MG63 (cell line): ENCODE results near the gene IL16. TPM values are rescaled to one million over a fixed set of nuclear protein-coding genes. Genes with fewer than 3 reads are reported as not detected.
"Not testable (repeated sequence)": the region's sequence is repeated elsewhere in the genome, so short reads cannot be mapped to it uniquely, and the experiment has no call there.

Source experiments
- DNase-seq: peaks from one replicate; pipeline ENCODE4 v3.0.0-alpha.2; 2020
- H3K27me3 ChIP-seq: fragments of 250-450 bp; sonication (Bioruptor Pico); 2 replicates; pipeline ENCODE4 v1.5.1; 2020; ENCODE audit warnings: mild to moderate bottlenecking, moderate library complexity
- H3K36me3 ChIP-seq: fragments of 250-450 bp; sonication (Bioruptor Pico); 2 replicates; pipeline ENCODE4 v1.5.1; 2020; ENCODE audit warnings: mild to moderate bottlenecking, moderate library complexity
- H3K4me3 ChIP-seq: fragments of 250-450 bp; sonication (Bioruptor Pico); 2 replicates; pipeline ENCODE4 v1.5.1; 2020; ENCODE audit warnings: mild to moderate bottlenecking, moderate library complexity
- H3K9me3 ChIP-seq: fragments of 250-450 bp; sonication (Bioruptor Pico); 2 replicates; pipeline ENCODE4 v1.5.1; 2020; ENCODE audit warnings: mild to moderate bottlenecking, moderate library complexity
- total RNA-seq: library from RNA; depleted of rRNA; stranded (reverse); fragments of >200 nt; shearing (Covaris generic); gene quantifications from 2 replicates; pipeline ENCODE4 v1.2.3, GENCODE V29; 2014; ENCODE audit warnings: low replicate concordance; rRNA removed

The IL16 gene
- total RNA-seq = 0.10 and 2.3 TPM in 2 replicates

GRCh38 chr15:81196576-81197254 lies at the start of gene IL16:
TSS of gene IL16 (plus strand) at chr15:81196879. CDS start at chr15:81225400, 28,521 bp downstream.
- no peak for DNase-seq
- H3K36me3 ChIP-seq = no peaks in the 10 kb centered on the region
- no peak within 1 kb of the TSS for H3K4me3 ChIP-seq
- H3K27me3 ChIP-seq = no peaks in the 10 kb centered on the region
- no peaks in the 10 kb centered on the region for H3K9me3 ChIP-seq

- Histone ChIP-seq H3K4me3 (no peak overlapping the region), H3K27me3 (no peaks in the 10 kb centered on the region)
Measured at GRCh38 chr15:81151389-81151788, 45.3 kb upstream of the IL16 start.

GRCh38 chr15:81152339-81152738 lies 44.3 kb upstream of the IL16 start:
- Histone ChIP-seq H3K4me3 (no peak overlapping the region), H3K36me3 (no peaks in the 10 kb centered on the region), H3K9me3 (no peaks in the 10 kb centered on the region), H3K27me3 (no peaks in the 10 kb centered on the region)
- no peak for DNase-seq

More at GRCh38 chr15:81151389-81151788, 45.3 kb upstream of the IL16 start:
- DNase-seq = no peak
- Histone ChIP-seq H3K9me3 (no peaks in the 10 kb centered on the region), H3K36me3 (no peaks in the 10 kb centered on the region)

GRCh38 chr15:81152799-81153198 lies 43.9 kb upstream of the IL16 start:
- Histone ChIP-seq H3K27me3 (no peaks in the 10 kb centered on the region), H3K9me3 (no peaks in the 10 kb centered on the region), H3K4me3 (no peak overlapping the region), H3K36me3 (no peaks in the 10 kb centered on the region)
- DNase-seq = no peak

- no peaks in the 10 kb centered on the region for H3K9me3 ChIP-seq
- DNase-seq = peak; percentile 39
- no peaks in the 10 kb centered on the region for H3K27me3 ChIP-seq
- H3K4me3 ChIP-seq = no peak overlapping the region
- H3K36me3 ChIP-seq = no peaks in the 10 kb centered on the region
Measured at GRCh38 chr15:81155375-81156218, 41.1 kb upstream of the IL16 start.

- Histone ChIP-seq H3K9me3 (no peaks in the 10 kb centered on the region), H3K27me3 (no peaks in the 10 kb centered on the region), H3K4me3 (no peak overlapping the region), H3K36me3 (no peaks in the 10 kb centered on the region)
- DNase-seq = no peak
Measured at GRCh38 chr15:81156324-81156723, 40.4 kb upstream of the IL16 start.

- Histone ChIP-seq H3K36me3 (no peaks in the 10 kb centered on the region), H3K27me3 (no peaks in the 10 kb centered on the region), H3K9me3 (no peaks in the 10 kb centered on the region), H3K4me3 (no peak overlapping the region)
- DNase-seq = no peak
Measured at GRCh38 chr15:81157195-81157938, 39.3 kb upstream of the IL16 start.

- DNase-seq = no peak
- Histone ChIP-seq H3K4me3 (no peak overlapping the region), H3K9me3 (no peaks in the 10 kb centered on the region), H3K27me3 (no peaks in the 10 kb centered on the region), H3K36me3 (no peaks in the 10 kb centered on the region)
Measured at GRCh38 chr15:81157939-81158223, 38.8 kb upstream of the IL16 start.

GRCh38 chr15:81158561-81158960 lies 38.1 kb upstream of the IL16 start:
- H3K27me3 ChIP-seq, H3K36me3 ChIP-seq, H3K4me3 ChIP-seq, H3K9me3 ChIP-seq, DNase-seq: not testable (repeated sequence)

GRCh38 chr15:81160312-81161159 lies 36.1 kb upstream of the IL16 start:
- no peaks in the 10 kb centered on the region for H3K9me3 ChIP-seq
- H3K36me3 ChIP-seq = no peaks in the 10 kb centered on the region
- peak; percentile 86 for DNase-seq
- no peaks in the 10 kb centered on the region for H3K27me3 ChIP-seq
- no peak overlapping the region for H3K4me3 ChIP-seq

- H3K36me3 ChIP-seq = no peaks in the 10 kb centered on the region
- H3K27me3 ChIP-seq = no peaks in the 10 kb centered on the region
- no peak for DNase-seq
- no peaks in the 10 kb centered on the region for H3K9me3 ChIP-seq
- no peak overlapping the region for H3K4me3 ChIP-seq
Measured at GRCh38 chr15:81161160-81161673, 35.5 kb upstream of the IL16 start.

- no peak for DNase-seq
- Histone ChIP-seq H3K27me3 (no peaks in the 10 kb centered on the region), H3K36me3 (no peaks in the 10 kb centered on the region), H3K9me3 (no peaks in the 10 kb centered on the region), H3K4me3 (no peak overlapping the region)
Measured at GRCh38 chr15:81161851-81162250, 34.8 kb upstream of the IL16 start.

- Histone ChIP-seq H3K4me3 (no peak overlapping the region), H3K36me3 (no peaks in the 10 kb centered on the region), H3K27me3 (no peaks in the 10 kb centered on the region), H3K9me3 (no peaks in the 10 kb centered on the region)
- DNase-seq = peak; percentile 49
Measured at GRCh38 chr15:81163961-81164800, 32.5 kb upstream of the IL16 start.

- H3K36me3 ChIP-seq = no peaks in the 10 kb centered on the region
- no peaks in the 10 kb centered on the region for H3K9me3 ChIP-seq
- H3K27me3 ChIP-seq = no peaks in the 10 kb centered on the region
- no peak overlapping the region for H3K4me3 ChIP-seq
- peak; percentile 35 for DNase-seq
Measured at GRCh38 chr15:81165535-81165934, 31.1 kb upstream of the IL16 start.

- DNase-seq = no peak
- Histone ChIP-seq H3K4me3 (no peak overlapping the region), H3K36me3 (no peaks in the 10 kb centered on the region)
Measured at GRCh38 chr15:81166636-81167305, 29.9 kb upstream of the IL16 start.

More at GRCh38 chr15:81166636-81167305, 29.9 kb upstream of the IL16 start:
- Histone ChIP-seq H3K27me3 (no peaks in the 10 kb centered on the region), H3K9me3 (no peaks in the 10 kb centered on the region)
